Skeletal muscle tissue (tissue), 4 donors: Measurements from ENCODE around the gene SLC1A4. TPM values are rescaled to one million over a fixed set of nuclear protein-coding genes. Genes with fewer than 3 reads are reported as not detected.

Experiments
- H3K27ac ChIP-seq: one replicate; pipeline ENCODE4 v1.7.0; 2013; ENCODE audit warnings: mild to moderate bottlenecking, low read depth, low read length, inconsistent platforms
- H3K27me3 ChIP-seq, 3 donors: one replicate each; pipeline ENCODE4 v1.7.0; 2013; ENCODE audit warnings: low read length in 3 of 3; ENCODE audit not compliant: control insufficient read depth in 3 of 3, insufficient read depth in 3 of 3
- H3K36me3 ChIP-seq, 3 donors: one replicate each; pipeline ENCODE4 v1.7.0; 2013; ENCODE audit warnings: low read length in 3 of 3; ENCODE audit not compliant: control insufficient read depth in 3 of 3, insufficient read depth in 3 of 3
- H3K4me1 ChIP-seq, 3 donors: one replicate each; pipeline ENCODE4 v1.7.0; 2013; ENCODE audit warnings: low read length in 3 of 3, mild to moderate bottlenecking in 3 of 3; ENCODE audit not compliant: control insufficient read depth in 3 of 3, insufficient read depth in 3 of 3
- H3K4me3 ChIP-seq, 3 donors: one replicate each; pipeline ENCODE4 v1.7.0; 2013; ENCODE audit warnings: low read length in 3 of 3
- H3K9ac ChIP-seq, 3 donors: one replicate each; pipeline ENCODE4 v1.7.0; 2013; ENCODE audit warnings: low read length in 3 of 3, mild to moderate bottlenecking in 3 of 3, moderate library complexity in 2 of 3, low read depth in 1 of 3
- H3K9me3 ChIP-seq, 3 donors: one replicate each; pipeline ENCODE4 v1.7.0; 2013; ENCODE audit warnings: low read length in 3 of 3; ENCODE audit not compliant: control insufficient read depth in 3 of 3
- total RNA-seq: library from RNA; depleted of rRNA; stranded (reverse); fragments of >200 nt; gene quantifications from one replicate; pipeline ENCODE4 v1.2.3, GENCODE V29; 2014
- donor health status: Osteomylitis.

The SLC1A4 gene
- total RNA-seq, 1 donor from 2014 or later: 10.4 TPM

DNA sequence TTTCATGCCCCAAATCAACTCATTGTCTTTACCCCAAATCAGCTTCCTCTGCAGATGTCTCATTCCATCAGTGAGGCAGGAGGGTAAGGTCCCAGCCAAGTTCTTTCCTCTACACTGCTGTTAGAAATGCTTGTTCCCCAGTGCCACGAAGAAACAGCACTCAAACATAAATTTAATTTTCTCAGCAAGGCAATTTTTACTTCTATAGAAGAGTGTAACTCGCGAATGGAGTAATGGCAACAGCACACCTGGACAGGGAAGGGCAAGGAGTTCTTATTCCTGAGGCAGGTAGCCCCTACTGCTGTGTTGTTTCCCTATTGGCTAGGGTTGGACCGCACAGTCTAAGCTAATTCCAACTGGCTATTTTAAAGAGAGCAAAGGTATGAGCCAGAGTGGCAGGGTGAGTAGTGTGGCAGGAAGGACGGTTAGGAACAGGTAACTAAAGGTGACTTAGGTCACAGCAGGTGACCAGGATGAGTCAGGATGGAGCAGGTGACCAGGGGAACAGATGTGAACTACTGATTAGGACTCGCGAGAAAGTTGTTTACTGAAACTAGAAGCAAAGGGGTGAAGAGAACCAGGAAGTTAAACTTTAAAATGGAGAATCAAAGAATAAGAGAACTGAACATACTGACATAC lies 55.0 kb downstream of the SLC1A4 start:
- Histone ChIP-seq H3K9me3 (no peaks in the 10 kb centered on the region), H3K27me3 (no peaks in the 10 kb centered on the region), H3K4me1 (peaks cover 3 to 7% (median 6%) of the 10 kb centered on the region in 3 donors), H3K4me3 (no peak overlapping the region), H3K9ac (no peak overlapping the region), H3K36me3 (peaks cover 1 to 2% (median 2%) of the 10 kb centered on the region in 3 donors), H3K27ac (no peak overlapping the region)

DNA sequence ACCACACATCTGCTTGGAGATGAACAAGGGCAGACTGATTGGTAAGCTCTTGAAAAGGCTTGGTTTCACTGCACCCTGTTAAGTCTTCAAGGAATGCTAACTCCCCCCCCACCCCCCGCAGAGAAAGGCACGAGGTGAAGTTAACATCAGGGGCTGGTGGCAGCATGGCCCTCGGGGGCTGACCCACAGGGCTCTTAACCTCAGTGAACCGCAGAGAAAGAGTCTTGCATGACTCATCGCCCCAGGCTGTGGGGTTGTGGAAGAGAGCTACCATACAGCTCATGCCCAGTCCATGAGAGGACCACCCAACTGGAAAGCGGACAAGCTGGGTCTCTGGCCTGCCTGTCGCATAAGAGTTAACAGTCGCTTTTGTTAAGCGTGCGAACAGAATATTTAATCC lies 56.5 kb downstream of the SLC1A4 start:
- no peak overlapping the region for H3K27ac ChIP-seq
- H3K4me3 ChIP-seq: no peak overlapping the region
- no peaks in the 10 kb centered on the region for H3K27me3 ChIP-seq
- peaks cover 0 to 3% (median 1%) of the 10 kb centered on the region in 3 donors for H3K4me1 ChIP-seq
- H3K9me3 ChIP-seq: no peaks in the 10 kb centered on the region
- H3K36me3 ChIP-seq: peaks cover 2 to 5% (median 2%) of the 10 kb centered on the region in 3 donors
- H3K9ac ChIP-seq: no peak overlapping the region

DNA sequence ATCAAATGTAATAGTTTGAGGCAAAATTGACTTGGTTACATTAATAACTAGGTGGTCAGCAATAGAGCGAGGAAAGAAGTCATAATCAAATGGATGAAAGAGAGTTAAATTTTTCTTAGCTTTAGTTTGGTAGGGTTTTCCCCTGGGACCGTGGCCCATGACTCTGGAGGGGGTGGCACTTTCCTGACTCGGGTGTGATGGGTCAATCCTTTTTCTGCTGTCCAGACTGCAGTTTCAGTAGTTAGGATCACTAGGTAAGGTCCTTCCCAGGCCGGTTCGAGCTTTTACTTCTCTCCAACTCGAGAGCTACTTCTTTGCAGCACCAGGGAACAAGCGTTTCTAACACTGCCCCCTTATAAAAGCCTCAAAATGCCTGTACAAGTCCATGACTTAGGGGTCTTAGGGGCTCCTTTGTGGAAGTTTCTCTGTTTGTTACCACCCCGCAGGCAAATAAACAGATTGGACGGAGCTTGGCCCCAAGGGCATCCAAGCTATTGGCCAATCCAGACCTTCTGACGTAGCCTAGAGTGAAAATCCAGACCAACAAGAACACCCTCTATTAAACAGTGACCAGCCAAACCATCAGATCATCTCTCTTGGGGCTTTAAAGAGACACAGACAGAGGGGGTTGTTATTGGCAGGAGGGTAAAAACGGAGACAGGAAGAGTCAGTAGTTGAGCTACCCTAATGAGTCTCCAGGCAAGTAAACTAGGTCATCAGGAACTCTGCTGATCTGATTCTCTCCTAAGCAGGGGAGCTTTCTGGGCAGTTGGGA lies 57.6 kb downstream of the SLC1A4 start:
- no peak overlapping the region for H3K4me3 ChIP-seq
- no peaks in the 10 kb centered on the region for H3K9me3 ChIP-seq
- peaks cover 0 to 3% (median 0%) of the 10 kb centered on the region in 3 donors for H3K4me1 ChIP-seq
- H3K27me3 ChIP-seq: no peaks in the 10 kb centered on the region
- H3K27ac ChIP-seq: peak overlapping the region; percentile 10
- no peak overlapping the region for H3K9ac ChIP-seq
- H3K36me3 ChIP-seq: peaks cover 2 to 5% (median 2%) of the 10 kb centered on the region in 3 donors

DNA sequence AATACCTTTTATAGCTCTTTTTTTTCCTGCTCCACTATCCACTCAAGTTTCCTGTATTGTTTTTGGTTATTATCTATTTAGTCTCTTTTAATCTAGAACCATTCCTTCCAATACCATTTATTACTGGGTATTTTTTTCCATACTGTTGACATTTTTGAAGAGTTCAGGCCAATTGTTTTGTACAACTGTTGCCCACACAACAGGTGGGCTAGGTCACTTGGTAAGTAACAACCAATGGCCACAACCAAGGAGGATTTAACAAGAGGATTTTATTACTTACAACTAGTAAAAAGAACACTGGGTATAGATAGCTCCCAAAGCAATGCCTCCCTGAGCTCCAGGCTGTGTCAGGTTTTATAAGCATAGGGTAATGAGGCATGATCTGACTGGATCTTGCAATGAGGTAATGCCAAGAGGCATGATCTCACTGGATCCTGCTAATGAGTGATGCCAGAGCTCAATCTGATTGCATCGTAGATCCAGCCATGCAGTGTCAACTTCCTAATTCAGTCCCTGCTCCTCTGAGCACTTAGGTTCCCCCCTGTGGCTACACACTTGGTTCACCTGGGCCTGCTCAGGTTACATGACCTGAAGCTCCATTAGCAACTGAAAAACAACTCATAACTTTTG lies 59.9 kb downstream of the SLC1A4 start:
- H3K36me3 ChIP-seq: peaks cover under 1 to 5% (median 2%) of the 10 kb centered on the region in 3 donors
- H3K4me3 ChIP-seq: no peak overlapping the region
- peaks cover 0 to 3% (median 0%) of the 10 kb centered on the region in 3 donors for H3K4me1 ChIP-seq
- no peak overlapping the region for H3K27ac ChIP-seq
- no peak overlapping the region for H3K9ac ChIP-seq
- no peaks in the 10 kb centered on the region for H3K9me3 ChIP-seq
- no peaks in the 10 kb centered on the region for H3K27me3 ChIP-seq

DNA sequence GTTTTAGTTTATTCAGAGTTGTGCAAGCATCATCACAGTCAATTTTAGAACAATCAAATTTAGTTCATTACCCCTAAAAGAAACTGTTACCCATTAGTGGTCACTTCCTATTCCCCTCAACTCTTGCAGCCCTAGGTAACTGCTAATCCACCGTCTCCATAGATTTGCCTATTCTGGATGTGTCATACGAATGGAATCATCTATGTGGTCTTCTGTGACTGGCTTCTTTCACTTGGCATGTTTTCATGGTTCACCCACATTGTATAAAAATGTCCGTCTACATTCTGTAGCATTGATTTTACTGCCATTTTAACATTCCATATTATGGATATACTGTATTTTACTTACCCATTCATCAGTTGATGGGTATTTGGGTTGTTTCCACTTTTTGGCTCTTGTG lies 61.7 kb downstream of the SLC1A4 start:
- no peak overlapping the region for H3K27ac ChIP-seq
- H3K36me3 ChIP-seq: peaks cover 0 to 5% (median 0%) of the 10 kb centered on the region in 3 donors
- H3K4me1 ChIP-seq: peaks cover 7 to 16% (median 11%) of the 10 kb centered on the region in 3 donors
- H3K9ac ChIP-seq: no peak overlapping the region
- no peak overlapping the region for H3K4me3 ChIP-seq
- H3K9me3 ChIP-seq: no peaks in the 10 kb centered on the region
- H3K27me3 ChIP-seq: no peaks in the 10 kb centered on the region

GRCh38 chr2:65053199-65053598 lies 64.0 kb downstream of the SLC1A4 start:
- Histone ChIP-seq H3K9ac (no peak overlapping the region), H3K4me3 (no peak overlapping the region), H3K9me3 (no peaks in the 10 kb centered on the region), H3K27me3 (no peaks in the 10 kb centered on the region), H3K4me1 (peaks cover 19 to 30% (median 21%) of the 10 kb centered on the region in 3 donors), H3K27ac (no peak overlapping the region), H3K36me3 (peaks cover 0 to 5% (median 0%) of the 10 kb centered on the region in 3 donors)

DNA sequence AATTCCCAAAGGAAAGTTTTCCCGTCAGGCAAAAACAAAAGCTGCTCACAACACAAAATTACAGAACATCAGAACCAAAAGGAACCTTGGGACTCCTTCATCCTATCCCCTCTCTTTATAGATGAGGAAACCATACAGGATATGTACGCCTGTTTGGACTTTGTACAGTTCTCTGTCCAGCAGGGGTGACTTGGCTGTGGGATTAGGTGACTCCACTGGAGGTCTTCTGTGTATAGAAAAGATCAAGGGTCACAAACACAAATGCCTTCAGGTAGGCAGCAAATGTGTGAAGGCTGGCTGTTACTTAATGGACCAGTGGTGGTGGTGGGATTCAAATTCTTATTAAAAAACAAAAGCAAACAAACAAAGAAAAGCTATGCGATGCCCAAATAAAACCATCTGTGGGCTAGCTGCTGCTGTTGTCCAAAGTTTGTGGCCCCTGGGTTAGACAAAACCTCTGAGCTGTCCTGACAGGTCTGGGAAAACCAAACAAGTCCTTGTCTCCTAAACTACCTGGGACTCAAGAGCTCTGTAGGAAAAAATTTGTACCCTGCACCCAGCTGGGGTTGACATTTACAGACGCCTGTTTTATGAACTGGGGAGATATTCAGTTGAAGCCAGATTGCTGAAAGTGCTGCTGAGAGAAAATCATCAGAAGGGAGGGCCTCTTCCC lies 65.7 kb downstream of the SLC1A4 start:
- Histone ChIP-seq H3K36me3 (no peaks in the 10 kb centered on the region), H3K9me3 (no peaks in the 10 kb centered on the region), H3K4me3 (peak overlapping the region; percentile 85 to 88 (median 86)), H3K4me1 (peaks cover 33 to 44% (median 34%) of the 10 kb centered on the region in 3 donors), H3K27me3 (no peaks in the 10 kb centered on the region), H3K27ac (peak overlapping the region; percentile 93), H3K9ac (peak overlapping the region in 2 of 3 donors; percentile 84 to 91)

GRCh38 chr2:65055422-65056214 lies 66.4 kb downstream of the SLC1A4 start:
- Histone ChIP-seq H3K36me3 (no peaks in the 10 kb centered on the region), H3K4me3 (peak overlapping the region; percentile 85 to 88 (median 86)), H3K4me1 (peaks cover 35 to 48% (median 37%) of the 10 kb centered on the region in 3 donors), H3K9me3 (no peaks in the 10 kb centered on the region), H3K27me3 (no peaks in the 10 kb centered on the region), H3K9ac (peak overlapping the region; percentile 80 to 91 (median 84)), H3K27ac (peak overlapping the region; percentile 93)
